GM12891 (cell line): Measurements from ENCODE around the gene STXBP6.

Experiments used
- PAX5 ChIP-seq: IDR thresholded peaks from 2 replicates; pipeline ENCODE4 v1.6.1; 2011; ENCODE audit warnings: low read length, moderate library complexity, mild to moderate bottlenecking; ENCODE audit not compliant: insufficient read depth, severe bottlenecking
- POLR2A ChIP-seq: IDR thresholded peaks from 2 replicates; pipeline ENCODE4 v1.6.1; 2011; ENCODE audit warnings: low read depth, low read length, control low read depth
- POLR2AphosphoS5 ChIP-seq: IDR thresholded peaks from 2 replicates; pipeline ENCODE4 v1.6.1; 2011; ENCODE audit warnings: low read depth, low read length, control low read depth
- POU2F2 ChIP-seq: IDR thresholded peaks from 2 replicates; pipeline ENCODE4 v1.6.1; 2011; ENCODE audit warnings: low read depth, mild to moderate bottlenecking, control low read depth, low read length, moderate library complexity
- SPI1 ChIP-seq: IDR thresholded peaks from 2 replicates; pipeline ENCODE4 v1.6.1; 2011; ENCODE audit warnings: low read depth, low read length, control low read depth
- TAF1 ChIP-seq: IDR thresholded peaks from 2 replicates; pipeline ENCODE4 v1.6.1; 2011; ENCODE audit warnings: low read depth, low read length, control low read depth

DNA sequence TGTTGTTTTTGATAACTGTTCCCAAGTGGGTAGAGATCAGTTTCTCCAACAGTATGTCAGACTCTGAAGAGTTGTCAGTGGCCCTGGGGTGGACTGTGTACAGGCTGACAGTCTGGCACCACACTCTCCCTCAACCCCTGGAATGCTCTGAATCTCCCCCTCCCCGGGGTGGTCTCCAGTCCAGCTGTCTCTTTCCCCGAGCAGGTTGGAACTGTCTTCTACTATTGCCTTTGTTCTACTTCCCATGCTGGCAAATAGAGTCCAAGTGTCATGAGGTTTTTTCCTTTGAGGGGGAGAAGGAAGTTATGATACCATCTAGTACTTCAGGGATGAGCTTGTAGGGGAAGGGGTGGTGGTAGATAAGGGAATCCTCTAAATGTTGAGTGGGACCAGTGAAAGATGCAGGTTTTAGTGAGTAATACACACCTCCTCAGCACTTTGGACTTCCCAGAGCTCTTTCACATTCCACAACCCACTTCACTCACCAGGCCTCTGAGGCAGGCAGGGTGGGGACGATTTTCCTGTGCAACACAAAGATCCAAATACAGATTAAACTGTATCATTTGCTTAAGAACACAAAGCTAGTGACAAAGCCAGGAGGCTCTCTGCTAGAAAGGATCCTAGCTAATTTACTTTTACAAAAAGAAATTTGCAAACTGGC is 245.3 kb downstream of the STXBP6 start:
- TF ChIP-seq POLR2A (no peak), POLR2AphosphoS5 (no peak), TAF1 (no peak), SPI1 (no peak), PAX5 (no peak), POU2F2 (no peak)
